Measurements from ENCODE around the gene RASA3. TPM values are rescaled to one million over a fixed set of nuclear protein-coding genes. Genes with fewer than 3 reads are reported as not detected.

The RASA3 gene
- total RNA-seq, 1 experiment from 2014 or later = 0.95 TPM

DNA sequence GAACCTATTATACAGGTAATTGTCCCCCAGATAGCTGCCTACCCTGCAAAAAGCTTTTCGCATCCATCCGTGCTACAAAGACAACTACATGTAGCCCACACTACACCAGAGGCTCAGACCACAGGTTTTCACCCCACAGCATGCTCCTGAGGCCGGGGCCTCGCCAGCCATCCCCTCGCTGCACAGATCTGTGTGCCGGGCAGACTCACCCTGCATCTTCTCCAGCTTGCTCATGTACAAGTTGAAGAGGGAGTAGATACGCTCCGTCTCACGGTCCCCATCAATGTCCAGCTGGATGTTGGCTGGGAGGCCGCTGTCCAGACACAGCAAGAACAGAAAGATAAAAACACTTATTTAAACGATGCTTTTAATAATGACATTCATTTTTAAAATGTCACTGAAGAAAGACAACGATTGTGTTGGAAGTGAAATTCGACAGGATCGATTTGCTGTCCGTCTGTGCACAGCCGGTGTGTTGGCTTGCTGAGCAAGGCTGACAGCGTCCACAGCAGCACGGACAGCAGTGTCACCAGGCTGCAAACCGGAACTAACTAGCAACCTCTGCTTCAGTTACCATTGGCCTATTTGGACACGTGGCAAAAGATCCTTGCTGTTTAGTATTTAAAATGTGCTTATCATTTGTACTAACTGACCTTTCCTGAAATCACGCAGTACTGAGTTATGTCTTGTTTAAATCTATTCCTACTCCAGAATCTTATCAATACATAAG lies 140.0 kb downstream of the RASA3 start:
- CTCF ChIA-PET = no interaction called here
- BruUV-seq (replicated peaks) = no TSS peak
- Mint-ChIP-seq H3K9me3 (ENCODE audit: unreplicated experiment) (peaks cover 22% of the 10 kb centered on the region), H3K27me3 (ENCODE audit: insufficient read depth, unreplicated experiment) (peaks cover 2% of the 10 kb centered on the region), H3K27ac (ENCODE audit: unreplicated experiment) (no peak overlapping the region), H3K36me3 (ENCODE audit: insufficient read depth, unreplicated experiment) (no peaks in the 10 kb centered on the region), H3K4me3 (ENCODE audit: unreplicated experiment) (no peak overlapping the region), H3K4me1 (ENCODE audit: low read depth, unreplicated experiment) (no peaks in the 10 kb centered on the region)
- H3K4me3 ChIP-seq (ENCODE audit: low read depth, low read length) = no peak overlapping the region
- POLR2A ChIA-PET = no interaction called here
- no peaks in the 10 kb centered on the region for H3K4me1 ChIP-seq
- no peaks in the 10 kb centered on the region for H3K9me3 ChIP-seq
- TF ChIP-seq, protein P1, sequence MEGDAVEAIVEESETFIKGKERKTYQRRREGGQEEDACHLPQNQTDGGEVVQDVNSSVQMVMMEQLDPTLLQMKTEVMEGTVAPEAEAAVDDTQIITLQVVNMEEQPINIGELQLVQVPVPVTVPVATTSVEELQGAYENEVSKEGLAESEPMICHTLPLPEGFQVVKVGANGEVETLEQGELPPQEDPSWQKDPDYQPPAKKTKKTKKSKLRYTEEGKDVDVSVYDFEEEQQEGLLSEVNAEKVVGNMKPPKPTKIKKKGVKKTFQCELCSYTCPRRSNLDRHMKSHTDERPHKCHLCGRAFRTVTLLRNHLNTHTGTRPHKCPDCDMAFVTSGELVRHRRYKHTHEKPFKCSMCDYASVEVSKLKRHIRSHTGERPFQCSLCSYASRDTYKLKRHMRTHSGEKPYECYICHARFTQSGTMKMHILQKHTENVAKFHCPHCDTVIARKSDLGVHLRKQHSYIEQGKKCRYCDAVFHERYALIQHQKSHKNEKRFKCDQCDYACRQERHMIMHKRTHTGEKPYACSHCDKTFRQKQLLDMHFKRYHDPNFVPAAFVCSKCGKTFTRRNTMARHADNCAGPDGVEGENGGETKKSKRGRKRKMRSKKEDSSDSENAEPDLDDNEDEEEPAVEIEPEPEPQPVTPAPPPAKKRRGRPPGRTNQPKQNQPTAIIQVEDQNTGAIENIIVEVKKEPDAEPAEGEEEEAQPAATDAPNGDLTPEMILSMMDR (IDR thresholded peaks at IDR 0.05; ENCODE audit: insufficient read depth in 1 of 2, low read depth in 1 of 2, low read length in 1 of 2, severe bottlenecking in 1 of 2, unreplicated experiment in 1 of 2) = no peak
- DNase-seq = no peak
- H3K36me3 ChIP-seq (ENCODE audit: control insufficient read depth, insufficient read depth, low read length) = no peaks in the 10 kb centered on the region
- intact Hi-C loops (cut with micrococcal nuclease; ENCODE audit: unreplicated experiment) = no loop called here
- H3K27me3 ChIP-seq (replicated peaks; ENCODE audit: control insufficient read depth, insufficient read depth, low read length) = no peaks in the 10 kb centered on the region

DNA sequence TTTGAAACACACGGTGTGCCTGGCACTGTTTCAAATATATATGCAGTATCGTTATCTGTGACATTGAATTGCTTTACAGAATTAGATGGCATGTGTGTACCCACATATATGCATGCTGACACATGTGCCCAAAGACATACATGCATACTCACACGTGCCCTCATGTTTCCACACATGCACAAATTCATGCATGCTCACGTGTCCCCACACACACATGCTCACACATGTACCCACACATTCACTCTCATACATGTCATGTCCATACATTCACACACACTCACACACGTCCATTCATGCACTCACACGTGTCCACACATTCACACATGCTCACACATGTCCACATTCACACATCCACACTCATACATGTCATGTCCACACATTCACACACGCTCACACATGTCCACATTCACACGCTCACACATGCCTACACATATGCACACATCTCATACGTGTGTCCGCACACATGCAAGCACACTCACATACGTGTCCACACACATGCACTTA lies 140.7 kb downstream of the RASA3 start:
- Histone ChIP-seq H3K4me3 (ENCODE audit: low read depth, low read length) (no peak overlapping the region), H3K27me3 (replicated peaks; ENCODE audit: control insufficient read depth, insufficient read depth, low read length) (no peaks in the 10 kb centered on the region), H3K9me3 (no peaks in the 10 kb centered on the region), H3K4me1 (no peaks in the 10 kb centered on the region), H3K36me3 (ENCODE audit: control insufficient read depth, insufficient read depth, low read length) (no peaks in the 10 kb centered on the region)
- BruUV-seq (replicated peaks) = no TSS peak
- no peak for DNase-seq
- ChIA-PET POLR2A (no interaction called here), CTCF (no interaction called here)
- TF ChIP-seq, protein P1 (IDR thresholded peaks at IDR 0.05; ENCODE audit: insufficient read depth in 1 of 2, low read depth in 1 of 2, low read length in 1 of 2, severe bottlenecking in 1 of 2, unreplicated experiment in 1 of 2) = no peak
- no peak overlapping the region for H3K4me3 Mint-ChIP-seq (ENCODE audit: unreplicated experiment)
- peaks cover 2% of the 10 kb centered on the region for H3K27me3 Mint-ChIP-seq (ENCODE audit: insufficient read depth, unreplicated experiment)
- H3K27ac Mint-ChIP-seq (ENCODE audit: unreplicated experiment) = no peak overlapping the region
- intact Hi-C loops (cut with micrococcal nuclease; ENCODE audit: unreplicated experiment) = no loop called here
- H3K9me3 Mint-ChIP-seq (ENCODE audit: unreplicated experiment) = peaks cover 22% of the 10 kb centered on the region
- no peaks in the 10 kb centered on the region for H3K36me3 Mint-ChIP-seq (ENCODE audit: insufficient read depth, unreplicated experiment)
- H3K4me1 Mint-ChIP-seq (ENCODE audit: low read depth, unreplicated experiment) = no peaks in the 10 kb centered on the region

DNA sequence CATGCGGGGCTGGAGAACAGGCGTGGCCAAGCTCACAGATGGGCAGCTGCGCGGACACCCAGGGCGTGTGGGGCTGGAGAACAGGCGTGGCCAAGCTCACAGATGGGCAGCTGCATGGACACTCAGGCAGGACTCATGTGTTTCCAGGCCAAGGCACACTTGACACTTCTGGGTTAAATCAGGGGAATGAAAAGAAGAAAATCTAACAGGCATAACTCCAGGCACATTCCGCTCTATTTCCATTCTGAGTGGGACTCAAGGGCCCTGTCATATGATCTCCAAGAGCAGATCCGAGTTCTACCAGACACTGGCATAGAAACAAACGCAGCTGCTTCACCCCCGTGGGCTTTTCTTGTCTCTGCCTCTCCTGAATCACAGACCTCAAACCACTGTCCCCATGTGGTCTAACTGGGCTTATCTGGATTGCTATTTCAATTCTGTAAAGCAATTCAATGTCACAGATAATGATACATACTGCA lies 141.2 kb downstream of the RASA3 start:
- TF ChIP-seq, protein P1 (IDR thresholded peaks at IDR 0.05; ENCODE audit: insufficient read depth in 1 of 2, low read depth in 1 of 2, low read length in 1 of 2, severe bottlenecking in 1 of 2, unreplicated experiment in 1 of 2) = no peak
- Histone ChIP-seq H3K27me3 (replicated peaks; ENCODE audit: control insufficient read depth, insufficient read depth, low read length) (no peaks in the 10 kb centered on the region), H3K4me1 (no peaks in the 10 kb centered on the region), H3K4me3 (ENCODE audit: low read depth, low read length) (no peak overlapping the region), H3K9me3 (no peaks in the 10 kb centered on the region), H3K36me3 (ENCODE audit: control insufficient read depth, insufficient read depth, low read length) (no peaks in the 10 kb centered on the region)
- Mint-ChIP-seq H3K4me1 (ENCODE audit: low read depth, unreplicated experiment) (no peaks in the 10 kb centered on the region), H3K27me3 (ENCODE audit: insufficient read depth, unreplicated experiment) (peaks cover 2% of the 10 kb centered on the region), H3K4me3 (ENCODE audit: unreplicated experiment) (no peak overlapping the region), H3K9me3 (ENCODE audit: unreplicated experiment) (peaks cover 22% of the 10 kb centered on the region), H3K27ac (ENCODE audit: unreplicated experiment) (no peak overlapping the region), H3K36me3 (ENCODE audit: insufficient read depth, unreplicated experiment) (no peaks in the 10 kb centered on the region)
- ChIA-PET CTCF (no interaction called here), POLR2A (no interaction called here)
- no peak for DNase-seq
- BruUV-seq (replicated peaks) = no TSS peak
- intact Hi-C loops (cut with micrococcal nuclease; ENCODE audit: unreplicated experiment) = no loop called here
